HG02840 (cell line): ENCODE results near the gene CAMK2A.
"Not testable (repeated sequence)": the region's sequence is repeated elsewhere in the genome, so short reads cannot be mapped to it uniquely, and the experiment has no call there.

ENCODE experiments used
- ATAC-seq: cut with Tn5 transposase; IDR thresholded peaks from one replicate; pipeline ENCODE4 v1.9.1; 2021; ENCODE audit warnings: mild to moderate bottlenecking, moderate library complexity, moderate number of reproducible peaks; ENCODE audit not compliant: unreplicated experiment, low FRiP score

The CAMK2A gene

DNA sequence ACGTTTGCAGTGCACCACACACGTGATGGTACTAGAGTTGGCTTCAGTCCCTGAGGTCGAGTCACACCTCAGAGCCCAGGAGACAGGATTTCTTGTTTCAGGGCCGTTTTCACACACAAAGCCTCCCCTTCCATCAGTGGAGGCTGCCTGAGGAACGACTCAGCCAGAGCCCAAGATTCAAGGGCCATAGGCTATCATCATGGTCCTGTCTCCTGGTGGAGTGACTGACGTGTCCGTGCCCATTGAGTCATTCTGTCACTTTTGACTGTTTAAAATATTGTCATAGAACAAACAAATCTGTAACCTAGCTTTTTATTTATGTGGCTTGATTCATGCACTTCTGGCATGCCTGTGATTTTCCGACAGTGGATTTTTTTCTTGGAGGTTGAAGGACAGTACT, 28.3 kb downstream of the CAMK2A start:
- ATAC-seq: no peak

DNA sequence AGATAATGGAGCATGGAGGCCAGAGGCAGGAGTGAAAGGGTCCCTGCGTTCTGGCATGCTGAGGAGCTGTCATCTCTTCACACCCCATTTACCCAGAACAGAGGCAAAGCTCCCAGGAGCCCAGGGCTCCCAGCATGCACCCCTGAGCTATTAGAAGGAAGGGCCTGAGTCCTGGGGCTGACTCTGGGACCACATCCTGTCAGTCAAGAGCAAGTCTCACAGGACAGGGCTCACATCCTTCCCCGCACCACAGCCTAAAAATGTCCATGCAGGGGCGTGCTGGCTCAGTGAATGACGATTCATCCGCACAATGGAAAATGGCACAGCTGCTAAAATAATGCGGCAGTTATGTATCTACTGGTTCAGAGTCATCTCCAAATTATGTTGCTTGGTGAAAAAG, 31.4 kb downstream of the CAMK2A start:
- no peak for ATAC-seq

DNA sequence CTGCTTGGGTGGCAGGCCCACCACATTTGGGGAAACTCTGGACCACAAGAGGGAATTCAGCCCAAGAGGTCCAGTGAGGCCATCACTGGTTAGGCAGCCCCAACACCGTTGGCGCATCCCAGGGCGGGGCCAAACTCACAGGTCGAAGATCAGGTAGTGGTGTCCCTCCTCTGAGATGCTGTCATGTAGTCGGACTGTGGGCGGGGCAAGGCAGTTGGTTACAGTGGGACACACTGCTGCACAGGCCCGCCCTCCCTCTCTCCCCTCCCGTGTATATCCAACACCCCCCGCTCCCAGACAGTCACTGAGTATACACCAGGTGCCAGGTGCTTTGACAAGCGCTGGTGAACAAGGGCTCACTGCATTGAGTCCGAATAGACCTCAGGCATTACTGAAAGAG, 32.1 kb downstream of the CAMK2A start:
- ATAC-seq: no peak

GRCh38 chr5:150256410-150257064, 33.0 kb downstream of the CAMK2A start:
- ATAC-seq: no peak

DNA sequence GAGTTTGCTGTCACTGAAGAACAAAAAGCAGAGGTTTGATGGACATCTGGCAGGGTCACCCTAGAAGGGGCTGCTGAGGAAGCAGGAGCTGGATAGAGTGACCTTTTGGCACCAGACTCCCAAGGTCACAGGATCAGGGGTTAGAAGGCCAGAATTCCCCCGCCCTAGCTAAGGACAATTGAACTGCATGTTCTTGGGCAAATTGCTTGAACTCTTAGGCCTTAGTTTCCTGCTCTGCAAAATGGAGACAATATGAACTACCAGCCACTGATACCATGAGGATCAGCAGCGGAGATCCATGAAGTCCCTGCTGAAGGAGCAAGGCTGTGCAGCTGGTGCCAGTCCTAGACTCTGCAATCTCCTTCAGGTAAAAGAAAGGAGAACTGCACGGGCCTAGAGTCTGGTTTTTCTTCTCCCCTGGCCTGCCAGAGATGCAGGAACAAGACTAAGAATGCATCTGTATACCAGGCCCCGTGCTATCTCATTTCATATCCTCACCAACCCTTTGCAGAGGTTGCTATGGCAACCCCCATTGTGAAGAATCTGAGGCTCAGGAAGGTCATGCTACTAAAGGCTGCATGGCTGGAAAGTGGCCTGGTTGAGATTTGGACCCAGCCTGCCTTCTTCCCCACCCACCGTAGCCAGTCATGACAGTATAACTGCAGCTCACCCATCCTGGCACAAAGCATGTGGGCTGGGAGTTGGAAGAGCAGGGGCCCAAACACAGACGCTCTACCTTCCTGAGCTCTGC, 33.7 kb downstream of the CAMK2A start:
- ATAC-seq: no peak

DNA sequence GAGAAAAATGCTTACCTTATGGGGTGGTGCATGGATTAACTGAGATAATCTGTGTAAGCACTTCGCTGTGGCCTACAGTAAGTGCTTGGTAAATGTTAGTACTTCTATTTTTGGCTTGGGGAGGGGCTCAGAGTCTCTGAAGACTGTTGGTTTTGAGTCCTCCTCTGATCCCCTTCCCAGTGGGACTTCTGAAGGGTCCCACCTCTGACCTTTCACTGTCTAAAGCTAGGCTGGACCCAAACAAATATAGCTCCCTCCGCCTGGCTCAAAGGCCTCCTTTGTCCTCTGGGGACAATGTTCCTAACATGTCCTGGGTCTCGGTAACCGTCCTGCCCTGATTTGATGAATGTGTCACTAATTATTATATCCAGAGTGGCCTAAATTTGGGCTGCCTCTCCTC, 34.8 kb downstream of the CAMK2A start:
- ATAC-seq: no peak

DNA sequence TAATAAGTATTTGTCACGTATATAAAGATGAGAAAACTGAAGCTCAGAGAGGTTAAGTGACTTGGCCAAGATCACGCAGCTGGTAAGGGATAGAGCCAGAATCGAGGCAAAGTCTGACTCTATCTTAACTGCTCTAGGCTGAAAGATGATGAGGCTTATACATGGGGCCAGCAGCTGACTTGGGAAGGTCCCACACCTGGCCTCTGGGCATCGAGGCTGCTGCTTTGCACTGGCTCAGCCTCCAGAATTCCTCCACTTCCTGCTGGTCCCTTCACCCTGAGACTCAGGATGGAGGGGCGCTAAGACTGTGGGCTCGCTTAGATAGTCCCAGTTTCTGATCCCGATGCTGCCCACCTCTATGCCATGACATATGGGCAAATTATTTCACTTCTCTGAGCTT, 35.2 kb downstream of the CAMK2A start:
- ATAC-seq: no peak

DNA sequence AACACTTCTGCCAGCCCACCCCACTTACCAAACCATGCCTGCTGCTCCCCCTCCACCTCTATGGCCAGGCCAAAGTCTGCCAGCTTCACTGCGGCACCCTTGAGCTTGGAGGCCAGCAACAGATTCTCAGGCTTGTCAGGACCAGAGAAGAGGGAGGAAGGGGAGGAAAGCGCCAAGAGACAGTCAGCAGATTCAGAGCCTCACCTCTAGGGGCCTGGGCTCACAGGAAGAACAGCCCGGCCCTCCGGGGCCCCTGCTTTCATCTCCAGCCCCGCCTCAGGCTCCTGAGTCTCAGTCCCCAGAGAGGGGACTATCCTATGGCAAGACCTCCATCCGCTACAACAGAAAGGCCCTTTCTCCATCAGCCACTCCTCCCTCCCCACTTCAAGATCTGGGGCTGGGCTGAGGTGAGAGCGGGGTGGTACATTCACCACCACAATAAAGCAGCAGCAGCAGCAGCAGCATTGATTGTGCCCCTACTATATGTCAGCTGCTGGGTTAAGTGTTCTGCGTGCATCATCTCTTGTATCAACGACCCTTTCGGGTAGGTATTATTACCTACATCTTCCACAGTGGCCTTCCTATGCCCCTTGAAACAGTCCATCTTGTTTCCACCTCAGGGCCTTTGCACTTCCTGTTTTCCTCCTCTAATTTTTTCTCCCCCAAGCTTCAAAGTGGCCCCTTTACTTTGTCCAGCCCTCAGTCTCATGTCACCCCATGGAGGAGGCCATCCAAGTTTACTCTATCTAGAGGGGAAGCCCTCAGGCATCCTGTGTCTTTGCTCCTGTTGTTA, 36.0 kb downstream of the CAMK2A start:
- no peak for ATAC-seq

GRCh38 chr5:150252489-150252888, 37.1 kb downstream of the CAMK2A start:
- ATAC-seq: no peak

DNA sequence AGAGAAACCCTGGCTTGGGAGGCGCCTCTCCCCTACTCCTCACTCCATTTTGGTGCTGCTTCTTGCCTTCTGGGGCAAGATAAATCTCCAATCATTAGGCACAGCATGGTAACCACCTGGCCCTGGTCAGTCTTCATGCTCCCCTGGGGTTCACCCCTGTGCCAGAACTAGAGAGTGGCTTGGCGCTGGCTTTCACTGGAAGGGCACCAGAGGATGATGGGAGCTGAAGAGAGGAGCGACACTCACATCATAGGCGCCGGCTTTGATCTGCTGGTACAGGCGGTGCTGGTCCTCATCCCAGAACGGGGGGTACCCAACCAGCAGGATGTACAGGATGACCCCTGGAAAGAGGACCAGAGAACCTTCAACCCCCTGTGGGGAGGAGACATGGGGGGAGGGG, 38.1 kb downstream of the CAMK2A start:
- ATAC-seq: no peak

DNA sequence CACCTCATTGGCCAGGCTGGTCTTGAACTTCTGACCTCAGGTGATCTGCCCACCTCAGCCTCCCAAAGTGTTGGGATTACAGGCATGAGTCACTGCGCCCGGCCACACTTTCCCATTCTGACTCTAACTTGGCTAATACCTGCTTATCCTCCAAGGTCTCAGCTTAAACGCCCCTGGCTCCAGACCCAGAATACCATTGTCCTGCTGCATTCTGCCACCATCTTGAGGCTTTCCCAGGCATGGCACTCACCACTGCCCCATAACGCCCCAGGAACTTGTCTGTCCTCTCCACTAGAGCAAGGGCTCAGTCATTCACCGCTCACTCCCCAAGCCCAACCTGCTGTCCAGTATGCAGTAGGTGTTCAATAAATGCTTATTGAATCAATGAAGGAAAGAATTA, 39.8 kb downstream of the CAMK2A start:
- ATAC-seq: no peak

- ATAC-seq: no peak
Measured at GRCh38 chr5:150248946-150249345, 40.6 kb downstream of the CAMK2A start.

GRCh38 chr5:150248493-150248892, 41.1 kb downstream of the CAMK2A start:
- not testable (repeated sequence) for ATAC-seq

DNA sequence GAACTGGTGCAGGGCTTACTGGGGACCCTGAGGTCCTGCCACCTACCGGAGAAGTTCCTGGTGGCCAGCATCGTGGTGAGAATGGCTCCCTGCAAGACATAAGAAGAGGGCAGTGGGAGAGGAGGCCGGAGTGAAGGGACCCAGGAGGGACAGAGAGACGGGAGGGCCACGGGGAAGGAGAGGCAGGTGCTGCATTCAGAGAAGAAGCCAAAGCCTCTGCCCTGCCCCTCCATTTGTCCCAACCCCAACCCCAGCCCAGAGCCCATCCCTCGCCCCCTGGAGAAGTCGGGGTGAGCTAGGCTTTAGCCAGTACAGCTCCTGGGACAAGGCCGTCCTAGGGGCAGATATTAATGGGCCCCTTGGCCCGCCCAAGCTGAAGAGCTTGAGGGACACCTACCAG, 41.8 kb downstream of the CAMK2A start:
- ATAC-seq: no peak

DNA sequence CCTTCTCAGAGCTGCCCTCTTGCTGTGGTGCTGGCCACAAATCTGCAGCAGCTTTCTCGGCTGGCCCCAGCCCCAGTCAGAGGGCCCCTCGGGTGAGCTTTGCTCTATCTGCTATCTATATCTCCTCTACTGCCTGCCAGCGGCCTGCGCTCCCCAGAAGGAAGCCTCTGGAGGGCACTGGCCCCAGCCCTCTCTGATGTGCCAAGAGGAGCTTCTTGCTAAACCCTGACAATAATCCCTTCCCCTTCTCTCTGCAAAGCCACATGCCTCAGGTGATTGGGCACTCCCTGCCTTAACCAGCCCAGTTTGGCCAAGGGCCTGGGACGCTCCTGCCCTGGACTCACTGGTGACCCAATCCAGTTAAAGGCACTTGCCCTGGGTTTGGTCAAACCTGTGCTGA, 42.7 kb downstream of the CAMK2A start:
- no peak for ATAC-seq

DNA sequence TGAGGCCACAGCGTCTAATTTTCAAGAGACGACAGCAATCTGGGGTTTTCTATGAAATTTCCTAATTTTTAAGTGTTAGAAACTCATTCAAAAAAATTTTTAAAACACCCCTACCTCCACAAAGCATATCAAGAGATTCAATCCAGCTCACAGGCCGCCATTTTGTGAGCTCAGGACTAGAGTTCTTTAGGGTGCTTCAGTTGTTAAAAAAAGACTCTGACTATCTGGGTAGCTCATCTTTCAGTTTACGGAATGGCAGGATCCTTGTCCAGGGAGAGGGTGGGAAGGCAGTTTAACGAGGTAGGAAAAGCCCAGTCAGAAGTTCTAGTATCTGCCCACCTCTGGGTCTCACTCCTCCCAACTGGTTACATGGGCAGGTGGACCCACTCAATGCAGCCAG, 43.1 kb downstream of the CAMK2A start:
- ATAC-seq: no peak

- no peak for ATAC-seq
Measured at GRCh38 chr5:150245808-150246207, 43.8 kb downstream of the CAMK2A start.

DNA sequence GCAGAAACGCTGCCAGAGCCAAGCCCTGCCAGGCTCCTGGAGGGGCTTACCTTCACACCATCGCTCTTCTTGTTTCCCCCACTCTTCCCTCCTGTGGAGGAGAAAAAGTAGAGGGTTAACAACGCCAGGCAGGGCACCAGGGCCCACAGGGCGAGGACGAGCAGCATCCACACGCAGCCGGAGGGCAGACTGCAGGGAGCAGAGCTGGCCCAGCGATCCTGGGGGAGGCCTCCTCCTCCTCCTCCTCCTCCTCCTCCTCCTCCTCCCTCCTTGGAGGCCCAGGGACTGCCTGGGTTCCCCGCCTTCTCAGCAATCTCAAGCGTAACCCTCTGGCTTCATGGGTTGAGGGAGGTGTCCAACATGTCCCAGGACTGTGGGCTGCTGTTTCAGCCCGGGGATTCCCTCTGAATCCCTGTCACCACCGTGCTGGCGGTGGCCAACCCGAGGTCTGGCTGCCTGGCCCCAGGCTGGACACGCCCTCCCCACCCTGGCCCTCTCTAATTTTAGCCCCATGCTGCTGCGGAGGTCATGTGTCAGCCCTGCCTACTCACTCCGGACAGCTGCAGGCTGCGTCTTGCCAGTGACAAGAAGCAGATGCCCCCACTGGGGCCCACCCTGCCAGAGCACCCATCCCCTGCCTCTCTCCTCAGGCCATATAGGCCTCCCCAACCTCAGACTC, 44.3 kb downstream of the CAMK2A start:
- ATAC-seq: no peak

DNA sequence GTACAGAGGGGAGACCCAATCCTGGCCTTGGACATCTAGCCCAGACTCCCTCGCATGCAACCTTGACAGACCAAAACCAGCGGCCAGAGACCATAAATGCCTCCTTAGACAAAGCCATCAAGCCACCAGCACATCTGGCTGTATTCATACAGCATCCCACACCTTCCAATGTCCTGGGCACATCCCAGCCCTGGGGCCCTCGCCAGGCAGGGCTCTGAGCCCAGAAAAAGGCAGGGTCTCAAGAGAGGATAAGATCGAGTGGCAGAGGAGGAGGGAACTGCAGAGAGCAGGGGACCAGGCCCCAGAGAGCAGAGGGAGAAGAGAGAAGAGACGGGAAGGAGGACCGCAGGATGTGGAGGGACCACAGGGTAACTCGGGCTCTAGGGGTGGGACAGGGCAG, 45.4 kb downstream of the CAMK2A start:
- no peak for ATAC-seq

DNA sequence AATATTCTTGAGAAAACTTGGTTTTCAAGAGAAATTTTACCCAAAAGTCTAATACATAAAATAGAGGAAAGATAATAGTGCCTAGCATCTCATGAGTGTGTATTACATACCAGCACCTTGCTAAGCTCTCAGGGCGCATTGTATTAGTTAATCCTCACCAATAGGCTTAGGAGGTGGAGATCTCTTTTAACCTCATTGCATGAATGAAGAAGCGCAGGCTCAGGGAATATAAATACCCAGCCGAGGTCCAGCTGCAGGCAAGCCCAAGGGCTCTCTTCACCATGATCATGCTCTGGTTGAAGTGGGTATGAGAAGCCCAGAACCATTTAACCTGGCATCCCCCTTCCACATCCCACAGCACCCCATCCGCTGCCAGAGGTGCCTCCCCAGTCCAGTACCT, 46.0 kb downstream of the CAMK2A start:
- ATAC-seq: no peak
